ENCODE measurements around the gene RRP8.

Gene RRP8

GRCh38 chr11:6547177-6547576 is 56.2 kb downstream of the RRP8 start:
- H3K4me3 ChIP-seq (ENCODE audit: control insufficient read depth, low read depth, low read length), result no peak overlapping the region
- DNase-seq (ENCODE audit: low read depth), result no peak
- no peak for TF ChIP-seq CTCF (conservative IDR thresholded peaks at IDR 0.05; ENCODE audit: control insufficient read depth, insufficient read depth, low read depth, low read length)

GRCh38 chr11:6546735-6547134 is 56.7 kb downstream of the RRP8 start:
- TF ChIP-seq CTCF (conservative IDR thresholded peaks at IDR 0.05; ENCODE audit: control insufficient read depth, insufficient read depth, low read depth, low read length), result no peak
- H3K4me3 ChIP-seq (ENCODE audit: control insufficient read depth, low read depth, low read length), result no peak overlapping the region

GRCh38 chr11:6545917-6546605 is 57.4 kb downstream of the RRP8 start:
- TF ChIP-seq CTCF (conservative IDR thresholded peaks at IDR 0.05; ENCODE audit: control insufficient read depth, insufficient read depth, low read depth, low read length), result no peak
- H3K4me3 ChIP-seq (ENCODE audit: control insufficient read depth, low read depth, low read length), result no peak overlapping the region
- no peak for DNase-seq (ENCODE audit: low read depth)

More at GRCh38 chr11:6546735-6547134, 56.7 kb downstream of the RRP8 start:
- no peak for DNase-seq (ENCODE audit: low read depth)
